NCI-H1105 (cell line): ENCODE measurements around the gene SP140L.
"Not testable (repeated sequence)": the region's sequence is repeated elsewhere in the genome, so short reads cannot be mapped to it uniquely, and the experiment has no call there.

Experiments used
- DNase-seq: peaks from one replicate; lab custom pipeline; 2025; lab: John Stamatoyannopoulos, UW

The SP140L gene

DNA sequence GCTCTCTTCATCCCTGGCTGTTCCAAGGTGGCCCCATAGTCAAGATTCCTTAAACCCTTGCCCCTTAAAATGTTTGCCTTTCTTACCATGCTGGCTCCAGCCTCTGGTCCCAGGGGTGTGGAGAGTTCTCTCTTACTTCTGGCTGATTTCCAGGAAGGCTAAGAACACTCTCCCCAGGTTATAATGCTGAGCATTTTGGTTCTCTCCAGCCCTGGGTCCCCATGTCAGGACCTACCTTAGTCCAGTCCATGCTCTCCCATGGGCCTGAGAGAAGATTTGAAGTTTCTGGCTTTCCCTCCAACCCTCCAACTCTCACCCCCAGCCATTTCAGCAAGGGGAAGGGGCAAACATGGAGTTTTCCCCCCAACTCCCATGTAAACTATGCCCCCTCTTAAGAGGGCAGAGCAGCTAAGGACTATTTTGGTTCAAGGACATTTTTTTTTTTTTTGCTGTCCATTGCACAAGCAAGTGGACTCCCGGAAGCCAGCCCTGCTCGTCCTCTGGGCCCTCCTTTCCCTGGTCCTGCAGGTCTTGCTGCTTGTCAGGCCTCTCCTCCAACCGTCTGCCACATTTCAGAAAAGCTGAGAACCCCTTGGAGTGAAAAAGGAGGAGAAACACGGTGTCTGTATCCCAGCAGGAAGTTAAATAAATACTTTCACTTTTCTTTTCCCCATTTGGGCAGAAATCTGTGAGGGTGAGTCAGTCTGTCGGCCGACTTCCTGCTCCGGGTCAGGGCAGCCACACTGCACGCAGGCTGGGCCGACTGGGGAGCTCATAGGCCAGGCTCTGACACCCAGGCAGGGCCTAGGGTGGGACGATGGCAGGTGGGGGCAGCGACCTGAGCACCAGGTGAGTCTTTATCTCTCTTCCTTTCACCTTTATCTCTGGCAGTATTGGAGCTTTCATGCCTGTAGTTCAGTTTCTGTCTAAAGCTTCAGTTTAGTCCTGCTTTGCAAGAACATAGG lies at the start of gene SP140L:
Gene SP140L, plus strand, starts transcription at position 741 of the 965 bp plus-strand sequence. Its CDS starts 77 bp downstream, at position 818.
- no peak for DNase-seq

DNA sequence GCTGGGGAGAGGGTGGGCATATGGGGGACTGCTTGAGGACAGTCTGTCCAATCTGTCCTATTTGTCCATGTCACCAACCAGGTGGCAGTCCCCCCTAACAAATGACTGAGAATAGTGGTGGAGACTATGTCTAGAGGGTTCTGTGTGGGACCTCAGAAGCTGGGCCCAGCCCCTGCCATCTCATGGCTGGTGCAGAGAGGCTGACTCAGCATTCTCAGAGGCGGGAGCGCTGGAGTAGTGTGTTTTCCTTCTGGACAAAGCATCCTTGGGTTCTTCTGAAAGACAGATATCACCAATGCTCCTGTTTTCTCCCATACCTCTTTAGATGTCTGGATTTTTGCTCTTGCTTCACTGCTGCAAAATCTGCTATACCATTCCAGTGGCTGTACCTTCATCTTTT lies 44.1 kb upstream of the SP140L start:
- DNase-seq, result no peak

- DNase-seq, result no peak
These were observed 40.9 kb upstream of the SP140L start for GRCh38 chr2:230286048-230286447.

DNA sequence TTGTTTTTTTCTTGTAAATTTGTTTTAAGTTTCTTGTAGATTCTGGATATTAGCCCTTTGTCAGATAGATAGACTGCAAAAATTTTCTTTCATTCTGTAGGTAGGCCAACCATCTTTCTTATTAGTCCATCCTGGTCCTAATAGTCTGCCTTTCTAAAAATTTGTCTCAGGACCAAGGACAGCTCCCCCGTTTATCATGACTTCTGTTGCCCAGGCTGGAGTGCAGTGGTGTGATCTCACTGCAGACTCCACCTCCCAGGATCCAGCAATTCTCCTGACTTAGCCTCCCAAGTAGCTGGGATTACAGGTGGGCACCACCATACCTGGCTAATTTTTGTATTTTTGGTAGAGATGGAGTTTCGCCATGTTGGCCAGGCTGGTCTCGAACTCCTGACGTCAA lies 37.7 kb upstream of the SP140L start:
- not testable (repeated sequence) for DNase-seq

- DNase-seq, result no peak
These were observed 31.8 kb upstream of the SP140L start for GRCh38 chr2:230295192-230295591.

DNA sequence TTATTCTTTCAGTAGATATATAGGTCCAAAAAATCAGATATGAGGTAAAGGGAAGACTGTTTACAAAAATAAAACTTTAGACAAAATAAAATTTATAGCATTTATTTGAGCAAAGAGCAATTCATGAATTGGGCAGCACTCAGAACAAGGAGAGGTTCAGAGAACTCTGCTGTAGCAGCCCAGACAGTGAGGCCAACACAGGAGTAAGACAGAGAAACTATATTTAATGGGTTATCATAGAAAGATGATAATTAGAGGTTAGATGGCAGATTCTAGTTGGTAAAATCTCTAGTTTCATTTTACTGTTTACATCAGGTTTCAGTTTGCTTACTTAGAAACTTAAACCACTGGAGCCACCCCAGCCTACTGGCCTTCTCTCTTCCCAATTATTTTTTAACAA lies 30.1 kb upstream of the SP140L start:
- DNase-seq, result no peak

DNA sequence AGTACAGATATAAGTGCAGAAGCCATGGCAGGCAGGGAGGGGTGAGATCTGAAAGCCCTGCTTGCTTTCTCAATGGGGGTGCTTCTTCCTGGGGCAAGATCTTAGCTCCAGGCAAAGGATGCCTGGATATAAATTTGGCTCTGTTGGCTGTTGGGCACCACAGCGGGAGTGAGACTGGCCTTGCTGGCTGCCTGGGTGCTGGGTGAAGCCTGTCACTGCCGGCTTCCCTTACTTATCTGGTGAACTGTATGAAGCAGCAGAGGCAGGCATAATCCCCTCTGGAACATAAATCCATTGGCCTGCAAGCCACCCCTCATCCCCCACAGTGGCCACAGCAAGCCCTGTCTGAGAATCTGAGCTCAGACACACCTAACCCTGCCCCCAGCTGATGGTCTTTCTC lies 27.4 kb upstream of the SP140L start:
- DNase-seq, result no peak

DNA sequence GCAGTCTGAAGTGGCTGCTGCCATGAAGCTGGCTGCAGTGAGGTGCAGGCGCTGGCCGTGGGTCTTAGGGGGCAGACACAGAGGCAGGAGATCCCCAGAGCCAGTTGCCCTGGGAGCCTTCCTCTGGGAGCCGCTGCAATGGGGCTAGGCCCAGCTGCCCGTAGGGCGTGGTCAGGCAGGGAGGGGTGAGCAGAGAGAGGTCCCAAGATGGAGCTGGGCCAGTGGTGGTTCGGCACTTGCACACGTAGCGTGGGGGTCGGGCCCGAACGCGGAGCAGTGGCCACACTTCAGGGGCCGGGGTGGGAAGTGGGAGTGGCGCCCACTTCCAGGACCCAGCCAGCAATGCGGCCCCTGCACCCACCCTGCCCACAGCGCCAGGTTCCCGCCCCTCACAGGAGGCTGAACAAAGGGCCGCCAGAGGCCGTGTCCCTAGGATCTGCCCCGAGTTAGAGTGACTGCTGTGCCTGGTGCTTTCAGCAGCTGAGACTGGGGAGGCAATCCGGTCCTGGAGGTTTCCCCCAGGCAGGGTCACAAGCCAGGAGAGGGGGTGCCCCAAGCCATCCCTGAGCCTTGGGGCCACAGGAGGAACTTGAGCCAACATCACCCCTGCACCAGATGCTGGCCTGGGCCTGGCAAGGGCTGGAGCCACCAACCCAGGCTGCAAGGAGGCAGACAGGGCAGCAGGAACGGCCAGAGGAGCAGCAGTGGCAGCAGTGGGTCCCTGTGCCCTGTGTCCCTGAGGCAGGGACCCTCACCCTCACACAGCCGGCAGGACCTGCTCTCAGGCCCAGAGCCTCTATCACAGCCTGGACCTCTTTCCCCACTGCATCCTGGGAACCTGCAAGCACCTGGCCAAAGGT lies 21.3 kb upstream of the SP140L start:
- no peak for DNase-seq

DNA sequence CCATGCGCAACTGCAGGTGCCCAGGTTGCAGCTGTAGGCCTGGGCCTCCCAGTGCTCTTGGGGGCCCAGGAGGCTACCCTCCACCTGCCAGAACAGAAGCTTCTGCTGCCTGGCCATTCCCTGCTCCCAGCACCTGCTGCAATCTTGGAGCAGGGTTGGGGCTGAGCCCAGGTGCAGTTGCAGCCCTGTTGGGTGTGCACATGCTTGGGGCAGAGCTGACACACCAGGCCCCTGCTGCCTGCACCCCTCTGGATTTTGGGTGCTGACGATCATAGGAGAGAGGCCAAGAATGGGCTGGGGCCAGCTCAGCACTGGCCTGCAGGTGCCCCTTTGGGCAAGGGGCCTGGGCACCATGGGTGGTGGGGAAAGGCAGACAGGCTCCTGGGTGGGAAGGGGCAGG lies 20.5 kb upstream of the SP140L start:
- DNase-seq, result no peak

DNA sequence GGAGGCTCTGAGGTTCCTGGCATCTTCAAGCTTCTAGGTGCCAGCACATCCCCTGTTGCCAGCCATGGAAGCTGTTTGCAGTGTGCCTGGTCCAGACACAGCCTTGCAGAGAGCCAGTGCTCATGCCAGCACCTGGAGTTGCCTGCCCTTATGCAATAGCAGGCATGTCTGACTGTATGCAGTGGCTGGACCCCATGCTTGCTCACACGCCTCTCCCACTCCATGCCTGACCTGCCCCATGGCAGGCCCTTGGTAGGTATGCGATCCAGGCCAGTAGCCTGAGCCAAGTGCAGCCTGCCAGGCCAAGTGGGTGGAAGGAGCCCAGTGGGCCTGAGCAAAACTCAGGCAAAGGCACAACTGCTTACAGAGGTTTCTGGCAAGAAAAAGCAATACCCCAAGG lies 19.5 kb upstream of the SP140L start:
- no peak for DNase-seq

DNA sequence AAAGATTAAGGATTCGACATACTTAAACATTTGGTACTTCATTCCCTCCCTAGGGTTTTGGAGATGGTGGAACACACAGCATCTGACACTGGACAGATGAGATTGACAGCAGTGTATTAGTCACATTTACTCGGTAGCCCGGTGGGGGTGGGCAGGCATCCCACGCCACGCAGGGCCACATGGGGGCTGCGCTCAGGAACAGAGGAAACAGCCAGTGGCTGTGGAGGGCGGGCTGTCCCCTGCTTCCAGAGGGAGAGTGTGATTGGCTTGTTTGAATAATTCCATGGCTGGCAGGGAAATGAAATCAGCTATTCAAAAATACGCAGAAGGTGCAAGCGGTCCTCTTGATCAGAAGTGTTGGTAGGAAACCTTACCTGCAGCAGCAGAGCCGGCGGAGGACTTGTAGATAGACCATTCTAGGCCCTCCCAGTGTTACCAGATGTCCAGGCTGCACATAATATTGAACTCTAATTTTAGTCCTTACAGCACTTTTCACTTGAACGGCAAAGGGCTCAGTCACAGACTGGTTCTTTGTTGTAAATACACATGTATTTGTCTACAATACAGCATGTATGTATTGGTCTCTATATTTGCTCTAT lies 18.5 kb upstream of the SP140L start:
- DNase-seq, result no peak

GRCh38 chr2:230310792-230311191 lies 16.2 kb upstream of the SP140L start:
- DNase-seq, result not testable (repeated sequence)

DNA sequence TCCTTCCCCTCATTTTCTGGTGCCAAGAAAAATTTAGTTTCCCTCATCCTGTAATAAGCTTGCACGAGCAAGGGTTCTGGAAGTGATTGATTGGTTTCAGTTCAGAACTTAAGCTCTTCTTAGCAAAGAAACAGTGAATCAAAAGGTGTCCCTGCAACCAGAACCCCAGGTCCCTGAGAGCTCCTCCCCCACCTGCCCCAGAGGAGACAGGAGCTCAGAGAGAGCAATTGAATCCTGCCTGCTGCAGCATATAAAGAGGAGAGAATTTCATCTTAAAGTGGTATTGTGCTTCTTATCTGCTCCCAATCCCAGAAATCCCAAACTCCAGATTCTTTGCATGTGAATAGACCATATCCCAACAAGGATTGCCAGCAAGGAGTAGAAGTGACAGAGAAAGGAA lies 15.4 kb upstream of the SP140L start:
- not testable (repeated sequence) for DNase-seq

DNA sequence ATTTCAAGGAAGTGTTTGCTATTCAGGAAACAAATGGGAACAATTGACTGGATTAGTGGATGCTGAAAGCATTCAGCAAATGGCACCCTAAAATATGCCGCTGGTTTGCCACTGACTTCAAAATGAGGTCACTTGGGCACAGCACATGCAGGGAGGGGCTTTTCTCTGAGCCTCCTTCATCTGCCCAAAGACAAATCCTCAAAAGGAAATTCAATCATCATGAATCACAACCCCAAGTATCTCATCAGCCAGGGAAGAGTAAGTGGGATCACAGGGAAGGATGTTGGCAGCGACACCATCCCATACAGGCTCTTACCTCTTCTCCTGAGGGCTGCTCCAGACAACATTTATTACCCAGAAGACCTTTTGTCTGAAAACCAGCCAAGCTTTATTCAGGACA lies 14.4 kb upstream of the SP140L start:
- DNase-seq, result no peak

DNA sequence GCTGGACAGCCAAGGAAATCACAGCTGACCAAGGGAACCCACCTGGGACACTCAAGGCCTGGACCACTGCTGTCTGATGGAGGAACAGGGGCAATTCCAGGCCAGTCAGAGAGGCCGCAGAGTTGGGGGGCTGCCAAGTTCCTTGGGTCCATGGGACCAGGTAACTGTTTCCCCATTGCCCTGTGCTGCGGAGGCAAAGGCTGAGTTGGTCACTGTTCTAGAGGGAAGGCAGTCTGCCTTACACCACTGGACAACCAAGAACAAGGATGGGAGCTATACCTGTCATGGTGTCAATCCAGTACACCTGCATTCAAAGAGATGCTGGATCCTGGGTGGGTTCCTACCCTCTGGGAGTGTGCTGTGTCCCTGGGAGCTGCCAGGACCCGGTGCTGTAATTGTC lies 9.6 kb upstream of the SP140L start:
- DNase-seq, result no peak

DNA sequence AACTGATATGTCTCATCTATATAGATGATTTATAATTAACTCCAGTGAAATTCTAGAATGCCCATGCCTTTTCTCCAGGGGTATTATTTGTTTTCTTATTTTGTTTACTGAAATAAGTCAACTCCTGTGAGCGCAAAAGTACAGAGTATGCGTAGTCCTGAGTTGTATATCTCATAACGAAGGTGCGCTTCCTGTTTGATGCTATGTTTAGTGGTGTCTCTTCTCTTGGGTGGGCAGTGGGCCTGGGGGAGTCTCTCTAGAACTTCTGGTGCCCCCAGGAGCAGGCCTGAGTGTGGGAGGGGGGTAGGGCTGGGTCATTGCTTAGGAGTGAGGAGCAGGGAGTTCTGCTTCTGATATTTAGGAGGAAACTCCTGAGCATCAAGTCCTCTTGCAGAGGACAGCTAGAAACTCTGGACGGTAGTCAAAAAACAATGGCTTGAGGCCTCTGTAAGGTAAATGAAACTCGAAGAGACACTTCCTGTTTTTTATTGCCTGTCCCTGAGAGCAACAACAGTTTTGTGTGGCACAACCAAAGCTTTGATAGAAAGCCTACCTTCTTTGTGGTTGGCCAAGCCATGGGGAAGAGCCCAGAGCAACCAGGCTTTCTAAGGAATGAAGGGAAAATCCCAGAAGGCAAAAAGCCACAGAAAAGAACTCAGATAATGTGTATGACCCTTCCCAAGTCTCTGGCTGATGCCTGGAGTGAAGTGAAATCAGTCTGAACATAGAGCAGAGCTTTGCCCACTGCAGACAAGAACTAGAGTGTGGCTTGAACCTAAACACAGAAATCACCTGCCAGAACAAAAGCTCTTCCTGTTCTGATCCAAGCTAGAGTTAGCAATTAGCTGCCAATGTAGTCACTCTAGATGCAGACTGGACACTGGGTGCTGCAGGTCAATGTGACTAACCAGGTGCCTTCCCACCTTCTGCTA lies 8.5 kb upstream of the SP140L start:
- no peak for DNase-seq

- no peak for DNase-seq
These were observed 7.7 kb upstream of the SP140L start for GRCh38 chr2:230319211-230319862.

- DNase-seq, result no peak
These were observed 6.0 kb upstream of the SP140L start for GRCh38 chr2:230321031-230321430.

DNA sequence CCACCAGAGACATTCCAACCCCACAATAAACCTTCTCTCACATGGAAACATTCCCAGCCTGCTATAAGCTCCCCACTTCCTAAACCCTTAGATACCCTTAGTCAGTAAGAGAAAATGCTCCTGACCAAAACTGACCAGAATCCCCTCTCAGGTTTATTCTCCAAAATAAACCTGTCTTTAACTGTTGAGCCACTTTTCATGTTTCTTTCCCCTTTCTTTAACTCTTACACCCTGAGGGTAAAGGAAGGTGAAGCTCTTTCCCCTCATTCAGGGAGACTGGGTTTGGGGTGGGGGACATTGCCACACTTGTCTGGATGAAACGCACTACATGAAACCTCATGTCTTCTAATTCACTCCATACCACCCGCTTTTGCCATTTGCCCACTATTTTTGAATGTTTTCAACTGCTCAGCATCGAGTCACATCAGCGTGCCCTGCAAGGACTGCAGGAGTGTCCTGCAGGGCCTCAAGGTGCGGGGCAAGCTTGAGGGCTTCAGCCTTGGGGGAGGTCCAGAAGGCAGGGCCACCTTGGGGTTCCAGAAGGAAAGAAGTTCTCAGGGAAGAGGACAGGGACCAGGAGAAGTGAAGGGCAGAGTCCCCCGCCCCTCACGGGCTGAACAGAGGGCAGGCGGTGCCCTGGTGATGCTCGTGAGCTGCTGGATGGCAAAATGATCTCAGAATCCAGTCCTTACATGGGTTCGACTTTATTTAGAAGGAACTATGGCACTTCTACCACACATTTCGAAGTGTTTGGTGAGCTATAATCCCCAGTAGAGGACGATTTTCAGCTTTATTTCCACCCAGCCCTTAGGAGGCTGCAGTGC lies 4.2 kb upstream of the SP140L start:
- no peak for DNase-seq
